ENCODE measurements around the gene GALNT14. TPM values are rescaled to one million over a fixed set of nuclear protein-coding genes. Genes with fewer than 3 reads are reported as not detected.

The GALNT14 gene
- total and polyA plus RNA-seq, 2 of the 8 experiments (the other 6 are each of a cell fraction or from before 2014, with no cell fraction given): 13.0 to 13.7 TPM

DNA sequence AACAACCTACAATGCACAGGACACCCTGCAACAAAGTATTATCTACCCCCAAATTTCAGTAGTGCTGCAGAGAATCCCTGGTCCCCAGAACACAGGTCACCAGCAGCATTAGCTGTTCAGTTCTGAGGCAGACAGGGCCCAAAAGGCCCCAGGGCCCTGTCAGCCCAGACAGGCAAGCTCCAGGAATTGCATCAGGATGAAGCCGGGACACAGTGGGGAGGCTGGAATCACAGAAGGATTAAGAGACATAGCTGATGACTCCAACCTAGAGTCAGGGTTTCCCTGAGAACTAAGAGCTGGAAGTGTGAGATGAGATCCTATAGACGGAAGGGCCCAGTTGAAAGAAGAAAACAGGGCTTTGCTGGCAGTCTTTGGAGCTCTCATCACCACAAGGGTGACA, 148.1 kb downstream of the GALNT14 start:
- FAIRE-seq (no peak), DNase-seq (ENCODE audit: low read depth in 1 of 2, low spot score in 2 of 2) (no peak)
- Histone ChIP-seq H3K4me2 (ENCODE audit: insufficient read depth in 1 of 2, low read depth in 2 of 2, low read length in 2 of 2) (no peak overlapping the region), H3K79me2 (ENCODE audit: control insufficient read depth in 1 of 2, insufficient read depth in 2 of 2, low read length in 2 of 2) (no peaks in the 10 kb centered on the region), H2BK15ac (ENCODE audit: low read length) (no peak overlapping the region), H2BK5ac (ENCODE audit: low read depth, low read length) (no peak overlapping the region), H3K23me2 (ENCODE audit: low read depth, low read length) (no peaks in the 10 kb centered on the region), H2BK120ac (replicated peaks; ENCODE audit: low read depth, low read length) (no peak overlapping the region), H3K14ac (ENCODE audit: insufficient read length) (no peak overlapping the region), H3K56ac (replicated peaks; ENCODE audit: insufficient read length, low read depth, low read length) (no peak overlapping the region), H3K23ac (ENCODE audit: insufficient read length) (no peak overlapping the region), H2AK5ac (ENCODE audit: low read depth, low read length) (no peak overlapping the region), H3K4ac (replicated peaks; ENCODE audit: insufficient read length, low read depth, low read length) (no peak overlapping the region), H2BK12ac (ENCODE audit: low read depth, low read length) (no peak overlapping the region), H3K9ac (replicated peaks in 1 of 4; ENCODE audit: extremely low read depth in 1 of 4, low read depth in 3 of 4, low read length in 3 of 4) (no peak overlapping the region), H2BK20ac (ENCODE audit: low read length) (no peak overlapping the region), H4K5ac (ENCODE audit: insufficient read length, low read depth, low read length) (no peak overlapping the region), H3K79me1 (ENCODE audit: low read depth, low read length) (no peaks in the 10 kb centered on the region; the same call in 1 of the 2 replicates), H4K8ac (ENCODE audit: extremely low read depth, insufficient read depth, low read length) (no peak overlapping the region; the same call in 1 of the 2 replicates), H3K18ac (ENCODE audit: extremely low read depth, low read length) (no peak overlapping the region; the same call in 1 of the 2 replicates), H3K27ac (ENCODE audit: low read depth, low read length) (no peak overlapping the region), H4K20me1 (replicated peaks in 1 of 2; ENCODE audit: control insufficient read depth in 1 of 2, insufficient read depth in 2 of 2, low read length in 2 of 2) (no peaks in the 10 kb centered on the region), H2AFZ (ENCODE audit: low read length) (no peak overlapping the region), H4K91ac (replicated peaks; ENCODE audit: insufficient read length, low read length) (no peak overlapping the region), H3K4me3 (ENCODE audit: extremely low read depth in 1 of 4, insufficient read depth in 2 of 4, low read depth in 3 of 4, low read length in 4 of 4) (no peak overlapping the region), H3K4me1 (replicated peaks in 1 of 4; ENCODE audit: control insufficient read depth in 3 of 4, insufficient read depth in 4 of 4, low read length in 3 of 4) (peaks cover 0 to 5% (median 2%) of the 10 kb centered on the region in 4 experiments; a peak in 4 of 7 replicates), H3K9me3 (ENCODE audit: insufficient read depth in 2 of 2, low read depth in 1 of 2, low read length in 1 of 2) (no peaks in the 10 kb centered on the region), H3K27me3 (replicated peaks in 1 of 4; ENCODE audit: control insufficient read depth in 3 of 4, extremely low read depth in 1 of 4, insufficient read depth in 3 of 4, low read length in 3 of 4) (no peaks in the 10 kb centered on the region), H3K36me3 (ENCODE audit: control insufficient read depth in 2 of 4, insufficient read depth in 4 of 4, low read length in 3 of 4) (no peaks in the 10 kb centered on the region)
- WGBS, 2 experiments (ENCODE audit: extremely low coverage in 1 of 2, insufficient coverage in 1 of 2, insufficient read length in 1 of 2, insufficient replicate concordance in 2 of 2, low coverage in 1 of 2, low lambda C conversion rate in 2 of 2, missing lambda C conversion rate in 1 of 2): 88% methylated on average over 2 of the region's 2 CpGs; no CpG with 5 or more reads in 1 of the 2 experiments
- ChIA-PET CTCF (ENCODE audit: partially characterized antibody) (interaction anchor here (0.6 to 5.2 kb wide), 6 partner anchors 10 to 180 kb away, joined by 3 to 25 read pairs (median 4); no protein-coding TSS in a partner anchor), POLR2A (ENCODE audit: partially characterized antibody) (no interaction called here)
- TF ChIP-seq, protein P1, sequence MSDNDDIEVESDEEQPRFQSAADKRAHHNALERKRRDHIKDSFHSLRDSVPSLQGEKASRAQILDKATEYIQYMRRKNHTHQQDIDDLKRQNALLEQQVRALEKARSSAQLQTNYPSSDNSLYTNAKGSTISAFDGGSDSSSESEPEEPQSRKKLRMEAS (IDR thresholded peaks at IDR 0.05): no peak
- TF ChIP-seq RNF2 (IDR thresholded peaks at IDR 0.05; ENCODE audit: borderline replicate concordance, low read depth, low read length, missing control alignments, poor library complexity, severe bottlenecking) (no peak), SUZ12 (IDR thresholded peaks at IDR 0.05; ENCODE audit: low read length) (no peak), EZH2 (IDR thresholded peaks at IDR 0.05; ENCODE audit: low read depth, low read length, severe bottlenecking) (no peak), BACH1 (IDR thresholded peaks at IDR 0.05; ENCODE audit: low read length) (no peak), TBP (IDR thresholded peaks at IDR 0.05; ENCODE audit: low read depth, low read length) (no peak), POLR2A (IDR thresholded peaks at IDR 0.05; ENCODE audit: control extremely low read depth in 1 of 2, low read depth in 2 of 2, low read length in 2 of 2) (no peak), NANOG (IDR thresholded peaks at IDR 0.05; ENCODE audit: insufficient read depth, low read depth, low read length, poor library complexity, severe bottlenecking) (no peak), SIN3A (conservative IDR thresholded peaks at IDR 0.05 in 1 of 2, IDR thresholded peaks at IDR 0.05 in 1 of 2; ENCODE audit: low read depth in 1 of 2, low read length in 2 of 2) (no peak), MAFK (IDR thresholded peaks at IDR 0.05; ENCODE audit: low read depth, low read length) (no peak)

Data from H1 (cell line).